ENCODE results near the gene MEX3A. TPM values are rescaled to one million over a fixed set of nuclear protein-coding genes. Genes with fewer than 3 reads are reported as not detected.
"Not testable (repeated sequence)": the region's sequence is repeated elsewhere in the genome, so short reads cannot be mapped to it uniquely, and the experiment has no call there.

The MEX3A gene
- total RNA-seq, 4 donors from 2014 or later, result 0.15 to 1.4 (median 0.65) TPM

DNA sequence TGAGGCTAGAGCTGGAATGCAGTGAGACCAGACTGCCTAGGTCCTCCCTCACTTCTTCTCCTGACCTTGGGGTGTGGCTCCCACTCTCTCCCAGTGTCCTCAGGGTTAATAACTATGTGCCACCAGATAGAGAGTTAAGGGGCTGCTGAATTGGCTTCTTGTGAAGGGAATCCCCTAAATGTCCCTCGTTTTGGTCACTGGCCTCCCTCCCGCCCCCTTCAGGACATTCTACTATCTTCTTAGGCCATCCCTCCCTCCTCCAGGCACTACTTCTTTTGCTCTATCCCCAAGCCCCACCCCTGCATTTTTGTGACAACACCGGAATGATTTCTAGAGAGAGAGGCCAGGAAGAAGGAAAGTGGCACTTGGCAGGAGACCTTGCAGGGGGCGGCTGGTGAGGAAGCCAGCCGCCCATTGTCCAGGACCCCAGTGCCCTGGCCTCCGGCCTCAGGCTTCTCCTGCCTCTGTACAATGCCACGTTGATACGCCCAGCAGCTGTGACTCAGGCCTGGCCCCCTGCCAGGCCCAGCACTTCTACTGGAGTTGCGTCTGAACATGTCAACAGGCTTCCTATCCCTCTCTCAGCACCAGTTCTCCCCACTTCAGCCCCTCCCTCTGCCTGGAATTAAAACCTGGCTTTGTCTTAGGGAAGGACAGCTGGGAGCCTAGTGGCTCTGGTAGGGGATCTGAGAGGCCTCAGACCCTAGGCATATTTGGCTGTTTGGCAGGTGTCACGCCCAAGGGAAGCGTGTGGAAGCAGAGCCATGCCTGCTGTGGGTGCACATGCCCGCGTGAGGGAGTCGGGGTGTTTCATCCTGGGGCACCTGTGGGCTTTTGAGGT, 41.3 kb upstream of the MEX3A start:
- DNase-seq, result peak; percentile 65
- Histone ChIP-seq H3K4me1 (peaks cover 93 to 100% (median 98%) of the 10 kb centered on the region in 3 donors), H3K27me3 (no peaks in the 10 kb centered on the region), H3K27ac (peak overlapping the region; percentile 97 to 99 (median 99)), H3K4me3 (peak overlapping the region; percentile 20 to 65 (median 41)), H3K36me3 (peaks cover 0 to 8% (median 0%) of the 10 kb centered on the region in 3 donors), H3K9me3 (no peaks in the 10 kb centered on the region)
- TF ChIP-seq, protein P1, sequence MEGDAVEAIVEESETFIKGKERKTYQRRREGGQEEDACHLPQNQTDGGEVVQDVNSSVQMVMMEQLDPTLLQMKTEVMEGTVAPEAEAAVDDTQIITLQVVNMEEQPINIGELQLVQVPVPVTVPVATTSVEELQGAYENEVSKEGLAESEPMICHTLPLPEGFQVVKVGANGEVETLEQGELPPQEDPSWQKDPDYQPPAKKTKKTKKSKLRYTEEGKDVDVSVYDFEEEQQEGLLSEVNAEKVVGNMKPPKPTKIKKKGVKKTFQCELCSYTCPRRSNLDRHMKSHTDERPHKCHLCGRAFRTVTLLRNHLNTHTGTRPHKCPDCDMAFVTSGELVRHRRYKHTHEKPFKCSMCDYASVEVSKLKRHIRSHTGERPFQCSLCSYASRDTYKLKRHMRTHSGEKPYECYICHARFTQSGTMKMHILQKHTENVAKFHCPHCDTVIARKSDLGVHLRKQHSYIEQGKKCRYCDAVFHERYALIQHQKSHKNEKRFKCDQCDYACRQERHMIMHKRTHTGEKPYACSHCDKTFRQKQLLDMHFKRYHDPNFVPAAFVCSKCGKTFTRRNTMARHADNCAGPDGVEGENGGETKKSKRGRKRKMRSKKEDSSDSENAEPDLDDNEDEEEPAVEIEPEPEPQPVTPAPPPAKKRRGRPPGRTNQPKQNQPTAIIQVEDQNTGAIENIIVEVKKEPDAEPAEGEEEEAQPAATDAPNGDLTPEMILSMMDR (IDR thresholded peaks at IDR 0.05), result peak in 3 of 6 experiments; percentile 2 to 22 (median 6)
- TF ChIP-seq POLR2A (IDR thresholded peaks at IDR 0.05), result peak in 3 of 4 donors; percentile 8 to 53 (median 44)
- intact Hi-C loops (cut with DNase I), result no loop called here
- 0 to 3% methylated on average over 2 to 5 of the region's 14 CpGs for WGBS, 2 donors

DNA sequence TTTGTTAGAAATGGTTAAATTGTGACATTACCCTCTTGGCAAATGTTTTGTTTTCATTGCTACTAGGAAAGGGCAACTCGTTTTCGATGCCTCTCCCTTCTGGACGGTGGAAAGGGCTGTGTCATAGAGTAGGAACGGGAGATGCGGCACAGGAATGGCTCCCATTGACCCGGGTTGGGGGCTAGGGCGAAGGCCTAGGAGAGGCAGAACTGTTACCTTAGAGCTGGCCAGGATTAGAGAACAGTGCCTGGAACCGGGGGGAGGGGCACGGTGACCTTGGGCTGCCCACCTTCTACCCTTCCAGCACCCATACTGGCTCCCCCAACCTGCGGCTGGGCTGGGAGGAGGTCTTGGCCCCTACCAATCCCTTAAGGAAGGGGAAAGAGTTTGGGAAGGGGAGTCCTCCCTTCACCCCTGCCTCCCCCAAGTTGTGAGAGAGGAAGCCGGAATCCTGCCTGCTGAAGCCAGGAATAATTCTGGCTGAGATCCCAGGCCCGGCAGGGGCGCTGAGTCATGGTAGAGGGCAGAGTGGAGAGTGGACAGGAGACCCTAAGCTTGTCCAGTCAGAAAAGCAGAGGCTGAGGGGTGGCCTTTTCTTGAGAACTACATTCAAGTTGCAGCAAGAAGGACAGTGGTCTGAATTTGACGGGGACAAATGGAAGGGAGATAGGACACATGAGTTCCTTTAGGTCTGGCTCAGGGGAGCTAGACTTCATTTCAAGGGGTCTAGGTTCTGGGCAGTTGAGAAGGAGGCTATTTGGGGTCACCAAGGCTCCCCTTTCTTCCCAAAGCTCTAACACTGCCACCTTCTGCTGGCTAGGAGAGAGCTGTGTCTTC, 40.5 kb upstream of the MEX3A start:
- Histone ChIP-seq H3K36me3 (peaks cover 0 to 8% (median 0%) of the 10 kb centered on the region in 3 donors), H3K4me1 (peaks cover 88 to 100% (median 98%) of the 10 kb centered on the region in 3 donors), H3K27me3 (no peaks in the 10 kb centered on the region), H3K27ac (peak overlapping the region; percentile 97 to 99 (median 99)), H3K4me3 (peak overlapping the region; percentile 20 to 65 (median 41)), H3K9me3 (no peaks in the 10 kb centered on the region)
- TF ChIP-seq POLR2A (IDR thresholded peaks at IDR 0.05), result peak in 1 of 4 donors; percentile 37
- TF ChIP-seq, protein P1 (IDR thresholded peaks at IDR 0.05), result peak in 1 of 6 experiments; percentile 30
- intact Hi-C loops (cut with DNase I), result no loop called here
- no peak for DNase-seq
- WGBS, 2 donors, result 5 to 16% methylated on average over 7 to 12 of the region's 14 CpGs

DNA sequence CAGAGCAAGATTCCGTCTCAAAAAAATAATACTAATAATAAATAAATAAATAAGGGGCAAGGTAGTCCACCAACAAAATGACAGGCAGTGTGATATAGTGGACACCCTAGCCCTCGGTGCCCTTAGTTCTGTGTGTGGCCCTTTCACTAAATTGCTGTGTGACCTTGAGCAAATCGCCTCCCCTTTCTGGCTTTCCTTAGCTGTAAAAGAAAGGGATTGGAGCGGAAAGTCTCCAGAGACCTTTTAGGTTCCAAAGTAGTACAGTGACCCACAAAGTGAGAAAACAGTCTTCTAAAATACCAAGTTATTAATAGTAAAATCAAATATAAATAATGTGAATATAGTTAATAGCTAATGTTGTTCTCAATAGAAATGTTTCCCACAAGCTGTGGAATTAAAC, 39.8 kb upstream of the MEX3A start:
- 22 to 27% methylated on average over 4 of the region's 4 CpGs for WGBS, 2 donors
- H3K9me3 ChIP-seq, result no peaks in the 10 kb centered on the region
- peaks cover 87 to 100% (median 98%) of the 10 kb centered on the region in 3 donors for H3K4me1 ChIP-seq
- intact Hi-C loops (cut with DNase I), result no loop called here
- peaks cover 0 to 8% (median 0%) of the 10 kb centered on the region in 3 donors for H3K36me3 ChIP-seq
- no peak for DNase-seq
- peak overlapping the region in 3 of 4 donors; percentile 40 to 65 (median 42) for H3K4me3 ChIP-seq
- peak overlapping the region; percentile 97 to 99 (median 99) for H3K27ac ChIP-seq
- H3K27me3 ChIP-seq, result no peaks in the 10 kb centered on the region
- no peak for TF ChIP-seq POLR2A (IDR thresholded peaks at IDR 0.05)
- TF ChIP-seq, protein P1 (IDR thresholded peaks at IDR 0.05), result no peak

DNA sequence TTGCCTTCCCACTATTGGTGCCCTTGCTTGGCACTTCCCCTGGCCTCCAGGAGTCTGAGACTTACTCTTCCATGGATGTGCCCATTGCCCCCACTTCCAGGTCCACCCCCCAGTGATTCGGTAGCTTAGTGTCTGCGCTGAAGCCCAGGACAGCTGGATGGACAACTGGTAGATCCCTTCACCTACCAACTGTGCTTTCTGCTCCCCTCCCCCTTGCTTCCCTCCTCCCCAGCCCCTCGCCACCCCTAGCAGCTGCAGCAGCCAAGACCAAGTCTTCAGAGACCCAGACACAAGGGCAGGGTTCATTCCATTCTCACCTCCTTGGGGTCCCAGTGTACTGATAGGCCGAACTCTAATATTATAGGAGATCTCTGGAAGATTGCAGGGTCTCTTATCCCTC, 39.2 kb upstream of the MEX3A start:
- H3K27ac ChIP-seq, result peak overlapping the region; percentile 97 to 99 (median 99)
- no peak for DNase-seq
- peak overlapping the region in 3 of 4 donors; percentile 40 to 65 (median 42) for H3K4me3 ChIP-seq
- 40 to 57% methylated on average over 2 to 3 of the region's 4 CpGs for WGBS, 2 donors
- peaks cover 0 to 8% (median 0%) of the 10 kb centered on the region in 3 donors for H3K36me3 ChIP-seq
- H3K4me1 ChIP-seq, result peaks cover 83 to 100% (median 97%) of the 10 kb centered on the region in 3 donors
- H3K9me3 ChIP-seq, result no peaks in the 10 kb centered on the region
- no peaks in the 10 kb centered on the region for H3K27me3 ChIP-seq
- intact Hi-C loops (cut with DNase I), result no loop called here
- TF ChIP-seq, protein P1 (IDR thresholded peaks at IDR 0.05), result no peak
- TF ChIP-seq POLR2A (IDR thresholded peaks at IDR 0.05), result no peak

DNA sequence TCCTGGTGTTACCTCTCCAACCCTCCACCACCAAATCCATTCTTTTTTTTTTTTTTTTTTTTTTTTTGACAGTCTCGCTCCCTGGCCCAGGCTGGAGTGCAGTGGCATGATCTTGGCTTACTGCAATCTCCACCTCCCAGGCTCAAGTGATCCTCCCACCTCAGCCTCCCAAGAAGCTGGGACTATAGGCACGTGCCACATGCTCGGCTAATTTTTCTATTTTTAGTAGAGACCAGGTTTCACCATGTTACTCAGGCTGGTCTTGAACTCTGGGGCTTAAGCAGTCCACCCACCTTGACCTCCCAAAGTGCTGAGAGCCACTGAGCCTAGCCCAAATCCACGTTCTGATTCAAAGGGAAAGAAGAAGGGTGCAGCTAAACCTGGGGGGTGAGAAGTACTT, 38.7 kb upstream of the MEX3A start:
- H3K27me3 ChIP-seq; DNase-seq; H3K36me3 ChIP-seq; H3K9me3 ChIP-seq; intact Hi-C loops (cut with DNase I): not testable (repeated sequence)
- peaks cover 78 to 99% (median 92%) of the 10 kb centered on the region in 3 donors for H3K4me1 ChIP-seq
- H3K27ac ChIP-seq, result peak overlapping the region; percentile 97 to 99 (median 99)
- peak overlapping the region in 3 of 4 donors; percentile 40 to 65 (median 42) for H3K4me3 ChIP-seq
- 4 to 19% methylated on average over 3 of the region's 4 CpGs for WGBS, 2 donors

Data from esophagus squamous epithelium (tissue), 5 donors.